ENCODE measurements around the gene FBXW12.

FBXW12 gene

DNA sequence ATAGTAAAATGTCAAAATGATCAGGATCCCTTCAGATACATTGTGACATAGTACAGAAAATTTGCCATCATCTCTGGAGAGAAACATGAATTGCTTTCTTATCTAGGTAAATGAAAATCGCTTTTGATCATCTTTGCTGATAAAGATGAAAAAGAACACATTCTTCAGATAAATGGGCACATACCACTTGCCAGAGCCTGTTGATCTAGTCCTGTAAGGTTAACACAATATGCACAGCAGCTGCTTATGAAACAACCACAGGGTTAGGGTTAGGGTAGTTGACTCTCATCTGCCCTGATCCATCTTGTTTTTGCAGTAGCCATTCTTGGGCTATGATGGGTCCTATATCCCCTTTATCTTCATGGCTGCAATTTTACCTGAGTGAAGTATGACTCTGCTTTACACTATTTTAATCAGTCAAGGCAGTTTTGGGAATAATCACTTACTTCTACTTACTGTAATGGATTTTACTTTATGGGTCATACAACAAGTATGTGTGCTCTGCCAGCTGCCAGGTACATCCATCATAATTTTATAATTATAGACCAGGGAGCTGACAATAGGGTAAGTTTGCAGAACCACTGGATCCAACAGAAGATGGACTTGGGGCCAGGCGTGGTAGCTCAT lies 26.0 kb upstream of the FBXW12 start:
- Histone ChIP-seq H3K9ac (ENCODE audit: low read length) (no peak overlapping the region), H3K4me2 (ENCODE audit: low read depth, low read length, poor library complexity, severe bottlenecking) (no peak overlapping the region), H3K4me3 (ENCODE audit: insufficient read depth, low read length, poor library complexity, severe bottlenecking) (no peak overlapping the region), H3K79me2 (ENCODE audit: insufficient read depth, low read length) (no peaks in the 10 kb centered on the region), H3K36me3 (ENCODE audit: low read length) (no peaks in the 10 kb centered on the region), H3F3A (ENCODE audit: insufficient read depth) (no peaks in the 10 kb centered on the region), H3K9me3 (ENCODE audit: insufficient read depth, low read length) (no peaks in the 10 kb centered on the region), H3K27ac (ENCODE audit: low read depth, low read length) (no peak overlapping the region), H2AFZ (ENCODE audit: low read depth, low read length, severe bottlenecking) (no peak overlapping the region), H3K9me2 (replicated peaks; ENCODE audit: insufficient read depth, low read length) (no peaks in the 10 kb centered on the region), H3K27me3 (ENCODE audit: low read length) (no peaks in the 10 kb centered on the region), H4K20me1 (ENCODE audit: low read depth, low read length) (no peaks in the 10 kb centered on the region)
- TF ChIP-seq EZH2phosphoT487 (conservative IDR thresholded peaks at IDR 0.05; ENCODE audit: low read length) = no peak
- TF ChIP-seq CTCF (IDR thresholded peaks at IDR 0.05; ENCODE audit: insufficient read depth, low read length, poor library complexity, severe bottlenecking) = no peak

GRCh38 chr3:48347500-48347899 lies 24.5 kb upstream of the FBXW12 start:
- Histone ChIP-seq H3F3A (ENCODE audit: insufficient read depth) (no peaks in the 10 kb centered on the region), H3K9me2 (replicated peaks; ENCODE audit: insufficient read depth, low read length) (no peaks in the 10 kb centered on the region), H3K4me3 (ENCODE audit: insufficient read depth, low read length, poor library complexity, severe bottlenecking) (no peak overlapping the region), H3K79me2 (ENCODE audit: insufficient read depth, low read length) (no peaks in the 10 kb centered on the region), H3K4me2 (ENCODE audit: low read depth, low read length, poor library complexity, severe bottlenecking) (no peak overlapping the region), H3K27ac (ENCODE audit: low read depth, low read length) (no peak overlapping the region), H4K20me1 (ENCODE audit: low read depth, low read length) (no peaks in the 10 kb centered on the region), H2AFZ (ENCODE audit: low read depth, low read length, severe bottlenecking) (no peak overlapping the region), H3K9me3 (ENCODE audit: insufficient read depth, low read length) (no peaks in the 10 kb centered on the region), H3K27me3 (ENCODE audit: low read length) (no peaks in the 10 kb centered on the region), H3K9ac (ENCODE audit: low read length) (no peak overlapping the region), H3K36me3 (ENCODE audit: low read length) (no peaks in the 10 kb centered on the region)
- TF ChIP-seq EZH2phosphoT487 (conservative IDR thresholded peaks at IDR 0.05; ENCODE audit: low read length) (no peak), CTCF (IDR thresholded peaks at IDR 0.05; ENCODE audit: insufficient read depth, low read length, poor library complexity, severe bottlenecking) (no peak)

DNA sequence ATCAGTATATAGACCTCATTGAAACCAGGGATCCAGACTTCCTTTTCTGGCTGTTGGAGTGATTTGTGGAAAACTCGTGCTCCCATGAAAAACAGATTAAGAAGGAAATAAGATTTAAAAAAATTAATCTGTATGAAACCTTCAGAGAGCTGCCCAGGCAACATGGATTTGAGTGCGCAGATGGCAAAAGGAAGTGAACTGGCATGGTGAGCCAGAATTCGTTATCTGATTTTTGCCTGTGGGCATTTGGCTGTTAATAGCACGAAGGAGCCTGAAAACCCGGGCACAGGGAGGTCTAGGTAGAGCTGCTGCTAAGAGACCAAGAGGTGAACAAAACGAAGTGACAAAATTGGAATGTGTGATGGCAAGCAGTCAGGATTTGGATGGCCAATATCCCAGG lies 19.5 kb upstream of the FBXW12 start:
- no peak overlapping the region for H3K4me2 ChIP-seq (ENCODE audit: low read depth, low read length, poor library complexity, severe bottlenecking)
- no peaks in the 10 kb centered on the region for H3K27me3 ChIP-seq (ENCODE audit: low read length)
- H3K4me3 ChIP-seq (ENCODE audit: insufficient read depth, low read length, poor library complexity, severe bottlenecking) = no peak overlapping the region
- no peaks in the 10 kb centered on the region for H3K36me3 ChIP-seq (ENCODE audit: low read length)
- H3K9me3 ChIP-seq (ENCODE audit: insufficient read depth, low read length) = peaks cover 8% of the 10 kb centered on the region; the same call in 1 of the 2 replicates
- no peak overlapping the region for H2AFZ ChIP-seq (ENCODE audit: low read depth, low read length, severe bottlenecking)
- H3K27ac ChIP-seq (ENCODE audit: low read depth, low read length) = no peak overlapping the region
- no peak for TF ChIP-seq CTCF (IDR thresholded peaks at IDR 0.05; ENCODE audit: insufficient read depth, low read length, poor library complexity, severe bottlenecking)
- TF ChIP-seq EZH2phosphoT487 (conservative IDR thresholded peaks at IDR 0.05; ENCODE audit: low read length) = no peak
- H3F3A ChIP-seq (ENCODE audit: insufficient read depth) = no peaks in the 10 kb centered on the region
- H3K9ac ChIP-seq (ENCODE audit: low read length) = no peak overlapping the region
- H3K9me2 ChIP-seq (replicated peaks; ENCODE audit: insufficient read depth, low read length) = no peaks in the 10 kb centered on the region
- no peaks in the 10 kb centered on the region for H4K20me1 ChIP-seq (ENCODE audit: low read depth, low read length)
- H3K79me2 ChIP-seq (ENCODE audit: insufficient read depth, low read length) = no peaks in the 10 kb centered on the region

Data from SU-DHL-6 (cell line).